ENCODE measurements around the gene IL1R2.

GRCh38 chr2:102013206-102014040 lies 21.7 kb downstream of the IL1R2 start:
- TF ChIP-seq, protein P1, sequence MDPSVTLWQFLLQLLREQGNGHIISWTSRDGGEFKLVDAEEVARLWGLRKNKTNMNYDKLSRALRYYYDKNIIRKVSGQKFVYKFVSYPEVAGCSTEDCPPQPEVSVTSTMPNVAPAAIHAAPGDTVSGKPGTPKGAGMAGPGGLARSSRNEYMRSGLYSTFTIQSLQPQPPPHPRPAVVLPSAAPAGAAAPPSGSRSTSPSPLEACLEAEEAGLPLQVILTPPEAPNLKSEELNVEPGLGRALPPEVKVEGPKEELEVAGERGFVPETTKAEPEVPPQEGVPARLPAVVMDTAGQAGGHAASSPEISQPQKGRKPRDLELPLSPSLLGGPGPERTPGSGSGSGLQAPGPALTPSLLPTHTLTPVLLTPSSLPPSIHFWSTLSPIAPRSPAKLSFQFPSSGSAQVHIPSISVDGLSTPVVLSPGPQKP (IDR thresholded peaks at IDR 0.05; ENCODE audit: low read depth, low read length) = no peak
- TF ChIP-seq BCL3 (IDR thresholded peaks at IDR 0.05) (no peak), RAD21 (conservative IDR thresholded peaks at IDR 0.05 in 1 of 2, IDR thresholded peaks at IDR 0.05 in 1 of 2) (no peak)
